NCI-H2196 treated with DMSO at 0.1 percent for 48 hours (cell line): ENCODE measurements around the gene TBK1.
A peak's percentile ranks its signal among the peaks of the same experiment; 100 is the strongest.

ENCODE experiments used
- DNase-seq: peaks from one replicate; lab custom pipeline; 2025; ENCODE audit not compliant: unreplicated experiment; lab: John Stamatoyannopoulos, UW

The TBK1 gene

GRCh38 chr12:64451687-64452558 lies at the start of gene TBK1:
Gene TBK1 (plus strand): TSS chr12:64452120. CDS start chr12:64455871, 3,751 bp downstream.
- DNase-seq: peak; percentile 70

GRCh38 chr12:64402181-64402580 lies 49.7 kb upstream of the TBK1 start:
- no peak for DNase-seq

- DNase-seq: peak; percentile 91
Observed at GRCh38 chr12:64403707-64404469, 48.0 kb upstream of the TBK1 start, which contains the start of gene XPOT. Gene XPOT (plus strand): TSS chr12:64404392. CDS start chr12:64410036, 5,644 bp downstream.

GRCh38 chr12:64404470-64405256 lies 47.3 kb upstream of the TBK1 start:
- no peak for DNase-seq

GRCh38 chr12:64407342-64408223 lies 44.3 kb upstream of the TBK1 start:
- no peak for DNase-seq

- no peak for DNase-seq
Observed at GRCh38 chr12:64411427-64411826, 40.5 kb upstream of the TBK1 start.

GRCh38 chr12:64412459-64412858 lies 39.5 kb upstream of the TBK1 start:
- no peak for DNase-seq

- no peak for DNase-seq
Observed at GRCh38 chr12:64413884-64414283, 38.0 kb upstream of the TBK1 start.

GRCh38 chr12:64418209-64418608 lies 33.7 kb upstream of the TBK1 start:
- no peak for DNase-seq

- DNase-seq: no peak
Observed at GRCh38 chr12:64419696-64420095, 32.2 kb upstream of the TBK1 start.

- no peak for DNase-seq
Observed at GRCh38 chr12:64427988-64428387, 23.9 kb upstream of the TBK1 start.

GRCh38 chr12:64428956-64429355 lies 23.0 kb upstream of the TBK1 start:
- no peak for DNase-seq

- no peak for DNase-seq
Observed at GRCh38 chr12:64430886-64431285, 21.0 kb upstream of the TBK1 start.

- no peak for DNase-seq
Observed at GRCh38 chr12:64431791-64432190, 20.1 kb upstream of the TBK1 start.

- no peak for DNase-seq
Observed at GRCh38 chr12:64433915-64434314, 18.0 kb upstream of the TBK1 start.

- no peak for DNase-seq
Observed at GRCh38 chr12:64440100-64440499, 11.8 kb upstream of the TBK1 start.

- DNase-seq: no peak
Observed at GRCh38 chr12:64445490-64445889, 6.4 kb upstream of the TBK1 start.

GRCh38 chr12:64446295-64446694 lies 5.6 kb upstream of the TBK1 start:
- DNase-seq: no peak

- no peak for DNase-seq
Observed at GRCh38 chr12:64450057-64450640, 1.8 kb upstream of the TBK1 start.
